Thyroid gland (tissue), 4 donors: Measurements from ENCODE around the gene FAM20C. TPM values are rescaled to one million over a fixed set of nuclear protein-coding genes. Genes with fewer than 3 reads are reported as not detected.

ENCODE experiments used
- DNase-seq, 2 donors: peaks; one replicate each; pipeline ENCODE4 v3.0.0-alpha.2; 2019
- H3K27ac ChIP-seq, 3 donors: fragments of 200-600 bp; sonication (generic); 1 replicate in 2 of 3; 2 replicates in 1 of 3; pipeline ENCODE4 v1.5.1; 2016 to 2019; ENCODE audit warnings: mild to moderate bottlenecking in 1 of 3, moderate library complexity in 1 of 3
- H3K27me3 ChIP-seq: fragments of 200-600 bp; sonication (generic); one replicate; pipeline ENCODE4 v1.5.1; 2019
- H3K36me3 ChIP-seq, 2 donors: fragments of 200-600 bp; sonication (generic); one replicate each; pipeline ENCODE4 v1.5.1; 2016 to 2019
- H3K4me1 ChIP-seq, 2 donors: fragments of 200-600 bp; sonication (generic); one replicate each; pipeline ENCODE4 v1.5.1; 2017 to 2019
- H3K4me3 ChIP-seq, 3 donors: fragments of 200-600 bp; sonication (generic); replicated peaks in 1 of 3; 1 replicate in 2 of 3; 2 replicates in 1 of 3; pipeline ENCODE4 v1.5.1; 2016; ENCODE audit warnings: mild to moderate bottlenecking in 1 of 3
- H3K9me3 ChIP-seq: fragments of 200-600 bp; sonication (generic); one replicate; pipeline ENCODE4 v1.5.1; 2017
- POLR2A ChIP-seq, 2 donors: fragments of 450-650 bp; IDR thresholded peaks; one replicate each; pipeline ENCODE4 v1.6.1; 2017; ENCODE audit warnings: antibody characterized with exemption in 2 of 2, mild to moderate bottlenecking in 2 of 2, moderate library complexity in 1 of 2
- WGBS, 2 donors: methylation state at CpG; one replicate each; pipeline ENCODE4 v1.1.5; 2017; 5-methylcytosine and 5-hydroxymethylcytosine counted together
- intact Hi-C: fragments of 100-400 bp; cut with DNase I; formaldehyde crosslinking; loops from one replicate; pipeline ENCODE4 v1.15.1; 2023
- total RNA-seq, 4 donors: library from RNA; depleted of rRNA; stranded (reverse); fragments of >200 nt; gene quantifications; one replicate each; pipeline ENCODE4 v1.2.3, GENCODE V29; 2016
- TF ChIP-seq, protein P1 (sequence below), 6 experiments: fragments of 200-600 bp in 3 of 6; fragments of 450-650 bp in 3 of 6; sonication (generic) in 3 of 6; IDR thresholded peaks; one replicate each; pipeline ENCODE4 v1.5.1; 2016 to 2019; ENCODE audit warnings: antibody characterized with exemption in 6 of 6, mild to moderate bottlenecking in 2 of 6, inconsistent platforms in 1 of 6, moderate library complexity in 1 of 6

The FAM20C gene
- total RNA-seq, 4 donors from 2014 or later: 14.0 to 41.8 (median 23.3) TPM

DNA sequence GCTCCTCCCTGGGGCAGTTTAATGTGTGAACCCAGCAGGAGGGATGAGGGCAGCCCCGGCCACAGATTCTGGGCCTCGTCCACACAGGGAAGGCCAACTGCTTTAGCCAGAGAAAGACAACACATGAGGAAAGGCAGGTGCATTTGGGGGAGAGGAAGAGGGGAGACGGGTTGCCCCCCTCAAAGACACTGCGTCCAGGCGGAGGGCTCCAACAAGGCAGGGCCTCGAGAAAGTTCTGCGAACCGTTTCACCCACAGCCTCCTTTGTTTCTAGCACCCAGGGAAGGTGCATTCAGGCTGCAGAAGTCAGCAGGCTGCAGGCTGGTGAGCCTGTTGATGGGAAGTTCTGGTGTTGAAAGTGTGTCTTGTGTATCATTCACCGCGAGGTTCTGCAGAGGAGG lies 107.7 kb downstream of the FAM20C start:
- intact Hi-C loops: no loop called here
- DNase-seq: no peak
- H3K9me3 ChIP-seq: no peaks in the 10 kb centered on the region
- TF ChIP-seq, protein P1, sequence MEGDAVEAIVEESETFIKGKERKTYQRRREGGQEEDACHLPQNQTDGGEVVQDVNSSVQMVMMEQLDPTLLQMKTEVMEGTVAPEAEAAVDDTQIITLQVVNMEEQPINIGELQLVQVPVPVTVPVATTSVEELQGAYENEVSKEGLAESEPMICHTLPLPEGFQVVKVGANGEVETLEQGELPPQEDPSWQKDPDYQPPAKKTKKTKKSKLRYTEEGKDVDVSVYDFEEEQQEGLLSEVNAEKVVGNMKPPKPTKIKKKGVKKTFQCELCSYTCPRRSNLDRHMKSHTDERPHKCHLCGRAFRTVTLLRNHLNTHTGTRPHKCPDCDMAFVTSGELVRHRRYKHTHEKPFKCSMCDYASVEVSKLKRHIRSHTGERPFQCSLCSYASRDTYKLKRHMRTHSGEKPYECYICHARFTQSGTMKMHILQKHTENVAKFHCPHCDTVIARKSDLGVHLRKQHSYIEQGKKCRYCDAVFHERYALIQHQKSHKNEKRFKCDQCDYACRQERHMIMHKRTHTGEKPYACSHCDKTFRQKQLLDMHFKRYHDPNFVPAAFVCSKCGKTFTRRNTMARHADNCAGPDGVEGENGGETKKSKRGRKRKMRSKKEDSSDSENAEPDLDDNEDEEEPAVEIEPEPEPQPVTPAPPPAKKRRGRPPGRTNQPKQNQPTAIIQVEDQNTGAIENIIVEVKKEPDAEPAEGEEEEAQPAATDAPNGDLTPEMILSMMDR (IDR thresholded peaks at IDR 0.05): no peak
- no peak for TF ChIP-seq POLR2A (IDR thresholded peaks at IDR 0.05)
- WGBS, 2 donors: 86 to 92% methylated on average over 10 of the region's 10 CpGs
- H3K4me3 ChIP-seq: no peak overlapping the region
- H3K27me3 ChIP-seq: no peaks in the 10 kb centered on the region
- H3K36me3 ChIP-seq: no peaks in the 10 kb centered on the region
- no peaks in the 10 kb centered on the region for H3K4me1 ChIP-seq
- no peak overlapping the region for H3K27ac ChIP-seq

- no peak for DNase-seq
- no peak for TF ChIP-seq POLR2A (IDR thresholded peaks at IDR 0.05)
- TF ChIP-seq, protein P1 (IDR thresholded peaks at IDR 0.05): no peak
- Histone ChIP-seq H3K27ac (no peak overlapping the region), H3K4me3 (no peak overlapping the region), H3K36me3 (no peaks in the 10 kb centered on the region), H3K27me3 (no peaks in the 10 kb centered on the region), H3K9me3 (no peaks in the 10 kb centered on the region), H3K4me1 (no peaks in the 10 kb centered on the region)
- intact Hi-C loops: no loop called here
- 87% methylated on average over 13 of the region's 13 CpGs for WGBS, 2 donors
These were observed 108.3 kb downstream of the FAM20C start for GRCh38 chr7:300546-301290.

DNA sequence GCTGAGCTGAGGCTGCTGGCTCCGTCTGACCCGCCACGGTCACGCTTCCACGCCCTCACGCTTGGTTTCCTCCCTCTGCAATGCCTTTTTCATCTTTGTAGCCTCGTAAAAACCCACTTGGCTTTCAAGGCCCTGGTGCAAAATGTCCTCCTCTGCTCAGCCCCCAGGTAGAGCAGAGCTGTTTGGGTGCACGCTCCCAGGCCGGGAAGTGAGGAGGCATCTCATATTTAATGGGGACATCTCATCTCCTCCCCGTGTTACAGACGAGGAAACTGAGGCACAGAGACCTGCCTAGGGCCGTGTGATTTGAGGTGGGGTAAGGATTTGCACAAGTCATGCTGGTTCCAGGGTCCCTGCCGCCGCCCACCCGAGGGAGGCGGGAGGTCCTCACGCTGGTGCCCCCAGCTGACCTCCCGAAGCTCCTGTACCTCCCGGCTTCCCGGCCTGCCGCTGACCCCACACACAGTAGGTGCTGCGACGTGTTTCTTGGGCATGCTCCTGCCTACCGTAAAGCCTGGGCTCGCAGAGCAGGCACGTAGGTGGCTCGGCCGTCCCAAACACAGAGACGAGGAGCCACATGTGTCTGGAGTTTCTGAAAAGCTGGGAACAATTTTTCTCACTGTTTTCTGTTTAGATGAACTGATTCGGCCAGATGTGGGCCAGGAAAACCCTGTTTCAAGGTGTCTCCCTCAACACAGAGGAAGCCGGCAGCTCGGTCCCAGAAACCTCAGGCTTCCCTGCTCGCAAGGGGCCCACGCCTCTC lies 109.1 kb downstream of the FAM20C start:
- H3K27me3 ChIP-seq: no peaks in the 10 kb centered on the region
- H3K27ac ChIP-seq: no peak overlapping the region
- TF ChIP-seq, protein P1 (IDR thresholded peaks at IDR 0.05): no peak
- TF ChIP-seq POLR2A (IDR thresholded peaks at IDR 0.05): no peak
- H3K9me3 ChIP-seq: no peaks in the 10 kb centered on the region
- H3K4me3 ChIP-seq: no peak overlapping the region
- H3K4me1 ChIP-seq: no peaks in the 10 kb centered on the region
- H3K36me3 ChIP-seq: no peaks in the 10 kb centered on the region
- 66 to 79% methylated on average over 23 to 33 of the region's 34 CpGs for whole genome bisulfite sequencing, 2 donors
- no peak for DNase-seq
- intact Hi-C loops: no loop called here

DNA sequence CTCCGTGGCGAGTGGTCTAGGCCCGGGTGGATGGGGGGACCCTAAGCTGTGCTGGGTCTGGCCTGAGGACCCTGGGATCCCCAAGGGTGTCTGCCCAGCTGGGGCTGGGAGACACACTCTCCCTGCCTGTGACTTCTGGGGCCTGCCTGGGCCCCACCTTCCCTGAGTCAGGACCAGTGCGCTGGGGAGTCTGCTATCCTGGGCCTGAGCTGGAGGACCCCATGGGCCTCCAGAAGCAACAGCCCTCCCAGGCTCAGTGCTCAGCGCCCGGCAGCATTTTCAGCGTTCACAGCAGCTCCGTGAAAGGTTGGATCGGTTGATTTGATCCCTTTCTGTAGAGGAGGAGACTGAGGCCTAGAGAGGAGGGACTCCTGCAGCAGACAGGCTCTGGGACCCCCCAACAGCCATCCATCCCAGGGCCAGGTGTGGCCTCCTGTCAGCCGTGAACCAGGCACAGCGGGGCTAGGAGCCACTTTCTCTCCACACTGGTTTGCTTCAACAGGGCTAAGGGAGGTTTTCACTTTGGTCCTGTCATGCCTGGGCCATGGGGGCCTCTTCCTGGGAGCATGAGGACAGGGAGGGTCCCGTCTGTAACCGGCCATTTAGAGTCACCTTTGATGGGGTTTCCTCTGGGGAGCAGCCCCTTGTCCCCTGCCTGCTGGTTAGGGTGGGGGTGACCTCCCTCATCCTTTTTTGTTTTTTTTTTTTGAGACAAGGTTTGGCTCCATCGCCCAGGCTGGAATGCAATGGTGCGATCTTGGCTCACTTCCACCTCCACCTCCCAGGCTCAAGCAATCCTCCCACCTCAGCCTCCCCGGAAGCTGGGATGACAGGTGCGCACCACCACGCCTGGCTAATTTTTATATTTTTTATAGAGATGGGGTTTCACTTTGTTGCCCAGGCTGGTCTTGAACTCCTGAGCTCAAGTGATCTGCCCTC lies 110.0 kb downstream of the FAM20C start:
- no peak for TF ChIP-seq POLR2A (IDR thresholded peaks at IDR 0.05)
- TF ChIP-seq, protein P1 (IDR thresholded peaks at IDR 0.05): no peak
- Histone ChIP-seq H3K4me3 (no peak overlapping the region), H3K36me3 (no peaks in the 10 kb centered on the region), H3K9me3 (no peaks in the 10 kb centered on the region), H3K27me3 (no peaks in the 10 kb centered on the region), H3K4me1 (no peaks in the 10 kb centered on the region), H3K27ac (no peak overlapping the region)
- no peak for DNase-seq
- intact Hi-C loops: no loop called here
- 91 to 97% methylated on average over 13 to 15 of the region's 18 CpGs for WGBS, 2 donors
